Measurements from ENCODE around the gene MED17.
A peak's percentile ranks its signal among the peaks of the same experiment; 100 is the strongest.

Gene MED17

GRCh38 chr11:93819966-93820695 lies 36.0 kb downstream of the MED17 start:
- DNase-seq: no peak

GRCh38 chr11:93820847-93821246 lies 36.8 kb downstream of the MED17 start:
- DNase-seq: no peak

GRCh38 chr11:93821617-93822016 lies 37.5 kb downstream of the MED17 start:
- no peak for DNase-seq

- no peak for DNase-seq
These were observed 38.3 kb downstream of the MED17 start for GRCh38 chr11:93822359-93822758.

- no peak for DNase-seq
These were observed 39.1 kb downstream of the MED17 start for GRCh38 chr11:93823210-93823609.

- no peak for DNase-seq
These were observed 43.3 kb downstream of the MED17 start for GRCh38 chr11:93827363-93827762.

- DNase-seq: no peak
These were observed 45.5 kb downstream of the MED17 start for GRCh38 chr11:93829598-93829997.

GRCh38 chr11:93831343-93832127 lies 47.5 kb downstream of the MED17 start:
- no peak for DNase-seq

GRCh38 chr11:93832780-93833179 lies 48.7 kb downstream of the MED17 start:
- no peak for DNase-seq

GRCh38 chr11:93838967-93839366 lies 54.9 kb downstream of the MED17 start:
- DNase-seq: no peak

- DNase-seq: no peak
These were observed 56.1 kb downstream of the MED17 start for GRCh38 chr11:93840180-93840579.

- no peak for DNase-seq
These were observed 56.9 kb downstream of the MED17 start for GRCh38 chr11:93840981-93841380.

GRCh38 chr11:93841446-93841845 lies 57.4 kb downstream of the MED17 start:
- DNase-seq: no peak

GRCh38 chr11:93842034-93842433 lies 58.0 kb downstream of the MED17 start:
- DNase-seq: no peak

- peak; percentile 92 for DNase-seq
These were observed 58.4 kb downstream of the MED17 start for GRCh38 chr11:93842461-93842860.

GRCh38 chr11:93843906-93844305 lies 59.8 kb downstream of the MED17 start:
- no peak for DNase-seq

- DNase-seq: no peak
These were observed 60.5 kb downstream of the MED17 start for GRCh38 chr11:93844568-93844967.

GRCh38 chr11:93845181-93846092 lies 61.4 kb downstream of the MED17 start:
- peak; percentile 27 for DNase-seq

GRCh38 chr11:93846411-93846810 lies 62.3 kb downstream of the MED17 start:
- no peak for DNase-seq

- no peak for DNase-seq
These were observed 65.1 kb downstream of the MED17 start for GRCh38 chr11:93849201-93849600.

GRCh38 chr11:93849751-93850593 lies 65.9 kb downstream of the MED17 start:
- peak; percentile 69 for DNase-seq

GRCh38 chr11:93850594-93851018 lies 66.5 kb downstream of the MED17 start, which contains the start of gene VSTM5:
TSS of gene VSTM5 (minus strand) at chr11:93850618. CDS start at chr11:93850502, 116 bp downstream.
- no peak for DNase-seq

Data from hematopoietic multipotent progenitor cell treated with erythropoietin and hydrocortisone succinate and interleukin-3 and kit ligand, for 6 days (in vitro differentiated cells).